GM18870 (cell line): ENCODE results near the gene IL1R1.

Experiments
- ATAC-seq: cut with Tn5 transposase; IDR thresholded peaks from one replicate; pipeline ENCODE4 v1.9.1; 2021; ENCODE audit warnings: moderate library complexity; ENCODE audit not compliant: unreplicated experiment

IL1R1 gene

DNA sequence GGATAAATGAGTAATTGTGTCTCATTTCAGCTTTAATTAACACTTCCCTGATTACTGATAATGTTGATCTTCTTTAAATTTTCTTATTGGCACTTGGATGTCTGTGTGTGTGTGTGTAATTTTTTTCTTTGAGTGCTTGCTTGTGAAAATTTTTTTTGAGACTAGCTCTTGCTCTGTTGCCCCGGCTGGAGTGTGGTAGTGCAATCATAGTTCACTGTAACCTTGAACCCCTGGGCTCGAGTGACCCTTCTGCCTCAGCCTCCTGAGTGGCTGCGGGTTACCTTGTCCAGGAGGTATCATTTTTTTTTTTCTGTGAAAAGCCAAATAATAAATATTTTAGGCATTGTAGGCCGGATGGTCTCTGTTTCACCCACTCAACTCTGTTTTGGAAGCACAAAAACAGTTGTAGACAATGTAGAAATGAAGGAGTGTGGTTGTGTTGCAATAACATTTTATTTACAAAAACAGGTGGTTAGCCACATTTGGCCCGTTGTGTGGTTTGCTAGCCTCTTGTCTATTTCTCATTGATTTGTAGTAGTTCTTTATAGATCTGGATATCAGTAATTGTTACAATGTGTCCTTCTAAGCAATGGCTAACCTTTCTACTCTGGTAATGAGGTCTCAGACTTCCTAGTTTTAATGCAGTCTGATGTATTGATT, 52.2 kb downstream of the IL1R1 start:
- no peak for ATAC-seq

DNA sequence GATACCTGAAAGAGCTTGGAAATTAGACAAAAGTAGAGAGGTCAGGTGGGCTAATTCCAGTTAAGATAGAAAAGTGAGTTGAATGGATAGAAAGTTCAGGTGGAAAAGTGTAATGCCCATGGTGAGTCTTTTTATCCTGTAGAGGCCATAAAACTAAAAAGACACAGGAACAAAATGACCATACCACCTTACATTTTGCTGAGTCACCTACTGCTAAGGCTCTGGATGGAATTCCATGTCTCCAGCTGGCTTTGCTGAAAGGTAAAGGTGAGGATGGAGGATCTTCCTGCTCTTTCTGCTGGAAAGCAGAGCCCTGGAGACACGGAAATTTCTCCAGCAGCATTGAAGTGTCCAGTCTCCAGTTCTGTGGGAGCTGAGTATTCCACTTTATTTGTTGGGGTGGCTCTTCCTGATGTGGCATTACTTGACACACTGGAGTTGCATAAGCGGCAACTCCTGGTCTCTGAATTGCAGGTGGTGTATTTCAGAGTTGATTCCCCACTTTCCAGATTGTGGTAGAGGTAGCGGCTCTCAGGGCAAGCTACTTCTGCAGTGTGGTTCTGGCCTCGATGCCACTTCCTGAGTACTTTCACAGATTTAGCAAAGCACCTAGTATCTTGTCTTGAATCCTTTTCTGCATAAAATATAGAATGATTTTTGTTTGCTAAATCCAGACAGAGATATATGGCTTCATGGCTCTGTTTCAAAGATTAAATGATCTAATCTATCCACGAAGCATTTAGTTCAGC, 55.0 kb downstream of the IL1R1 start:
- no peak for ATAC-seq

DNA sequence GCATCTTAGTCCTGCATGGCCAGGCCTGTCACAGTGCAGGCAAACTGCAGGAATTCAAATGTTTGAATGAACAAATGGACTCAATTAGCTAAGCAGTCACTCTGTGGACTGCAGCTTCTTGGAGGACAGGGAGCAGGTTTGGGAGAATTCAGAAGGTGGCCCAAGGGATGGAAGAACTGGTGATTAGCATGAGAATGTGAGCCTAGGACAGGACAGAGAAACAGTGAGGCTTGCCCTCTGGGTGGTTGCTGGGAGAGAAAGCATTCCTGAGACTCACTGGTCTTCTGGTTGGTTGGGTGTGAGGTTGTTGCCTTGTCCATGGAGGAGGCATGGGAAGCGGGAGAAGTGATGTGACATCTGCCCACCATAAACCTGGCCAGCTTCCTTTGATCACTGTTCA, 58.0 kb downstream of the IL1R1 start:
- no peak for ATAC-seq

DNA sequence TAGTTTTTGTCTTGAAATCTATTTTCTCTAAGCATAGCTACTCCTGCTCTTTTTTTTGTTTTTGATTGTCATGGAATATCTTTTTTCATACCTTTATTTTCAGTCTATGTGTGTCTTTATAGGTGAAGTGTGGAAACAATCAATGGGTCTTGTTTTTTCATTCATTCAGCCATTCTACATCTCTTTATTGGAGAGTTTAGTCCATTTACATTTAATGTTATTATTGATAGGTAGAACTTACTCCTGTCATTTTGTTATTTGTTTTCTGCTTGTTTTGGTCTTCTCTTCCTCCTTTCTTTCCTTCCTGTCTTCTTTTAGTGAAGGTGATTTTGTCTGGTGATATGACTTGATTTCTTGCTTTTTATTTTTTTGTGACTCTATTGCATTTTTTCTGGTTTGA, 62.1 kb downstream of the IL1R1 start:
- ATAC-seq: no peak

DNA sequence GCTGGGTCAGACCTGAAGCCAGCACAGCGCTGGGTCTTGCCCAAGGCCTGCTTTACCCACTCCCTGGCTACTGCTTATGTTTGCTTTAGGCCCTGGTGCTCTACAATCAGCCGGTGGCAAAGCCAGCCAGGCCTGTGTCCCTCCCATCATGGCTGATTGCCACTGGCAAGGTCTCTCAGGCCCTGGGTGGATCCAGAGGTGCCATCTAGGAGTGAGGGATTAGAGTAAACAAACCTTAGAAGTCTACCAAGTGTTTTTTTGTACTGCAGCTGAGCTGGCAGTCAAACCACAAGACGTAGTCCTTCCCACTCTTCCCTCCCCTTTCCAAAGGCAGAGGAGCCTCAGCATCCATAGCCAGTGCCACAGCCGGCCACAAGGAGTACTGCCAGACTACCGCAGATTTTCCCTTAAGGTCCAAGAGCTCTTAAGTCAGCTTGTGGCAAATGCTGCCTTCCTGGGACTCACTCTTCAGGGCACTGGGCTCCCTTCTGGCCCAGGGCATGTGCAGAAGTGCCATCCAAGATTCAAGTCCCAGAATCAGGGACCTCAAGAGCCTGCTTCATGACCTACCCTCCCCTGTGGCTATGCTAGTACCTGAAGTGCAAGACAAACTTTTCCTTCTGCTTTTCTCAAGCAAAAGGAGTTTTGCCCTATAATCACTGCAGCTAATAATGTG, 64.3 kb downstream of the IL1R1 start:
- no peak for ATAC-seq

DNA sequence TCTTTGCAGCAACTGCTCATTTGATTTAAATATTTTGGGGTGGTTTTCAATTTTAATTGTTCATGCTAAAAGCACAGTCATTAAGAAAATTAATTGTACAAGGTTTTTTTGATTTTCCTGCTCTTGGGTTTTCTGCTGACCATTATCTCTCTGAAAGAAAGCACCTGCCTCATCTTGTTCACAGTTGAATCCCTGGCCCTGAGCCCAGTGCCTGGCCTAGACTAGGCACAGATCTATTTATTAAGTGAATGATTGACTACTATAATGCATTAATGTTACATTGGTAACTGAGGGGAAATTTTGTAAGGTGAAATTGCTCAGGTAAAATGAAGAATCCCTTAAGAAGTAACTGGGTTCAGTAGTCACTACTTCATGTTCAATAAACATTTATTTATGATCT, 66.2 kb downstream of the IL1R1 start:
- ATAC-seq: no peak

DNA sequence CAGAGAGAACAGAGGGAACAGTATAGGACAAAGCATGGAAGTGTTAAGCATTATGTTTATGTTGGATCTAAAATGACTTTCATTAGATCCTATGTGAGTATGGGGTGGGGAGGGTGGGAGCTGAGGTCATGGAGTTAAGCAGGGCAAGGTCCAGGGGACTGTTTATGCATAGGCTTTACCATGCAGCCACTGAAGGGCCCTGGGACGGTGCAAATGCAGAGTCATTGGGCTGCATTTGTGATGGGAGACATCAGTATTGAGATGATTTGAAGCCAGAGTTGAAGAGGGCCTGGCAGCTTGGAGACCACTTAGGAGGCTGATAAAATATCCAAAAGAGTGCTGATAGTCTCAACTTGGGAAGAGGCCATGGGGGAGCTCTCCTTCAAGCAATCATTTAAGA, 66.9 kb downstream of the IL1R1 start:
- no peak for ATAC-seq

DNA sequence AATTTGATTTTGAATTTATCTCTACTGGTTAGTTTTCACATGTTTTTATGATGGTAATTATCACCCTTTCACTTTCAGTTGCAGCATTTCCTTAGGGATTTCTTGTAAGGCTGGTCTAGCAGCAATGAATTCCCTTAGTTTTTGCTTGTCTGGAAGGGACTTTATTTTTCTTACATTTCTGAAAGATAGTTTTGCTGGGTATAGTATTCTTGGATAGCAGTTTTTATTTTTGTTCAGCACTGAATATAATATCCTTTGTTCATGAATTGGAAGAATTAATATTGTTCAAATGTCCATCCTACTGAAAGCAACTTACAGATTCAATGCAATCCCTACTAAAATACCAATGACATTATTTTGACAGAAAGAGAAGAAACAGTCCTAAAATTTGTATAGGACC, 74.5 kb downstream of the IL1R1 start:
- no peak for ATAC-seq

DNA sequence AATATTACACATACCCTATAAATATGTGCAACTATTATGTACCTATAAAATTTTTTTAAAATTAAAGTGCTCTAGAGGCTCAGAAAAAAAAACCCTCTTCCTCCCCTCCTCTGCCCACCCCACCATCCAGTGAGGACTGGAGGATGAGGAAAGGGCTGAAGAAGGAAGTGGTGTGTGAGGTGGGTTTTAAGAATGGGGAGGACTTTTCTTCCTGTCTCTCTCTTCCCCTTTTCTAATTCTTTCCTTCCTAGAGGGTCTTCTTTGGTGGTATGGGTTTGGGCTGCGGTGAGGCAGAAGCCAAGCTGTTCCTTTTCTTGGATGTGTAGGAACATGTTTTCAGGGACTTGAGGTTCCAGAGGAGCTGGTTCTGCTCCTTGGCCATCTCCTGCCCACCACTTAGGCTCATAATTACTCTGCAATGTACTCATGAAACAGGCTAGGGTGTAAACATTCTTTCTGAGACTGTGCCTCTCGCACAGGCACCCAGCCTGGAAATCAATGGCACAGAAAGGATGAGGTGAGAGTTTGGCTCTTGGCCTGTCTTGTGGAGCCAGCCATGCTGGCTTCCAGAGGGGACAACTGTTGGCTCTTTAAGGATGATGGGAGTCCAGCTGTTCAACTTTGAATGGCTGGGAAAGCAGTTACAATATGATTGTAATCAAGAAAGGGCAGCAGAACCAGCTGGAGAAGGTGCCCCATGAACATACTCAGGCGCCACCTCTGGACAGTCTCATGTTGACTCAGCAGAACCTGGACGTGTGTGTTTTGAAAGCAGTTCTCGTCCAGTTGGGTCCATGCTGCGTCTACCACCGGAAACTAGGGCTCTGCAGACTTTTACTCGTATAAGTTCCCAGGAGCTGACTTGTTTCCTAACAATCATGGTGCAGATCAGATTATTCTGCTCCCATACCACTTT, 82.5 kb downstream of the IL1R1 start:
- no peak for ATAC-seq

DNA sequence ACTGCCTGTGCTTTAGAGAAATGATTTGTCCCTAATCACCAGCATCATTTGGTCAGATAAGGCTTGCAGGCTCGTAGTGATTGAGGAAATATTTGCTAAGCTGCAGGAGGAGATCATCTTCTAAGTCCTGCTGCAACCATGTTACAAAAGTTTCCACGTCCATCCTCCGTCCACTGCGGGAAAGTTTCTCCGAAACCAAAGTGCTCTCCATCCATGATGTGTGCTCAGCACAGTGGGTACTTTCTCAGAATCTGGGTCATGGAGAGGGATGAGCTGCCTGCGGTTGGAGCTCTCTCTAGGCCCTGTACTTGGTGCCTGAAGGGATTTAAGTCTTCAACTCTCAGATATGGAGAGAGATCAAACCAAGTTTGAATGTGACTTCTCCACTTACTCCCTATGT, 83.6 kb downstream of the IL1R1 start:
- ATAC-seq: no peak

DNA sequence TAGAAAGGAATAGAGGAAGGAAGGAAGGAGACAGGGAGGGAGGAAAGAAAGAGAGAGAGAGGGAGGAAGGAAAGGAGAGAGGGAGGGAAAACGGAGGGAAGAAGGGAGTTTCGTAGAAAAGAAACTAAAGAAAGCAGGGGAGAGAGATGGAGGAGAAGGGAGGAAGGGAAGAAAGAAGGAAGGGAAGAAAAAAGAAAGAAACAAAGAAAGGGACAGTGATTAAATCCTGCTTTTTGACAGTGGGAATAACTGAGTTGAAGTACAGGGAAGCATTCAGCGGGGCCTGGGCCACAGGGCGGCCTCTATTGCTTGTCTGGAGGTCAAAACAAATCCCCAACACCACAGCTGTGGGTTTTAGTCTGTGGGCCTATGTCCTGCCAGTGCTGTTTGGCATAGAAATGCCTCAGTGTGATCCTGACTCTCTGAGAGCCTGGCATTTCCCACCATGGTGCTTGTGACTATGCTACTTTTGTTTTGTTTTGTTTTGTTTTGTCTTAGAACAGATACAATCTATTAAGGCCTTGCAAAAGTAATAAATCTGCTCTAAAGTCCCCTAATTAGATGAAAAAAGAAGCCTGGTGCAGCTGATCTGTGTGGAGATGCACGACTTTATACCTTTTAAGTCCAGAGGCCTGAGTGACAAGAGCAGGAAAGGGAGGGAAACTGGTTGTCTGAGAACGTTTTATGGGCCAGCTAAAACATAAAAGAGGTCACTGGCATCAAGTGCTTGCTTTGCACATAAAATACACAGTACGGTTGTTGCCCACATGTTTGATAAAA, 84.3 kb downstream of the IL1R1 start:
- no peak for ATAC-seq

DNA sequence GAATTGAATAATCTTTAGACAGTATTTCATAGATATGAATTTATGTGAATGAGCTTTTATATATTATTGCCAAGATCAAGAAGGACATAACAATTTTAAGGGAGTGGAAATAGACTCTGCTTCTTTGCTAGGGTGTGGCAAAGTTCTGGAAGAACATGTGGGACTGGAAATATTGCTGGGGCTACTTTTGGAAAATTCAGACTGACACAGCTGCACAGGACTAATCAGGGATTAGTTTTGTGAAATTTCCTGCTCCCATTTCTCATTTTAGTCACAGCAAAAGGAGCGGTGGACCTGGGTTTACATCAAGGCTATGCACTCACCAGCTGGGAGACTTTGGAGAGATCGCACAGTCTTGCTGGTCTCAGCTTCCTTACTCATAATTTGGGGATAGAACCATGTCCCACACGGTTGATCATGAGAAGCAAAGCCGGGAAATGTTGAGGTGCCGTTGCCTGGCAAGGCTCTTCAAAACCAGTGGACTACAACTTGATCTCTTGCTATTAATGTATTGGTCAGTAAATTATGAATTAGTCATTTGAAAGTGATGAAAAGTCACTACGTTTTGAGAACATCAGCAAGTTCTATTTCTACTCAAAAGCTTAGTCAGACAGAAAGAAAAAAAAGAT, 86.7 kb downstream of the IL1R1 start:
- ATAC-seq: no peak
